ENCODE results near the gene ARF3.

DNA sequence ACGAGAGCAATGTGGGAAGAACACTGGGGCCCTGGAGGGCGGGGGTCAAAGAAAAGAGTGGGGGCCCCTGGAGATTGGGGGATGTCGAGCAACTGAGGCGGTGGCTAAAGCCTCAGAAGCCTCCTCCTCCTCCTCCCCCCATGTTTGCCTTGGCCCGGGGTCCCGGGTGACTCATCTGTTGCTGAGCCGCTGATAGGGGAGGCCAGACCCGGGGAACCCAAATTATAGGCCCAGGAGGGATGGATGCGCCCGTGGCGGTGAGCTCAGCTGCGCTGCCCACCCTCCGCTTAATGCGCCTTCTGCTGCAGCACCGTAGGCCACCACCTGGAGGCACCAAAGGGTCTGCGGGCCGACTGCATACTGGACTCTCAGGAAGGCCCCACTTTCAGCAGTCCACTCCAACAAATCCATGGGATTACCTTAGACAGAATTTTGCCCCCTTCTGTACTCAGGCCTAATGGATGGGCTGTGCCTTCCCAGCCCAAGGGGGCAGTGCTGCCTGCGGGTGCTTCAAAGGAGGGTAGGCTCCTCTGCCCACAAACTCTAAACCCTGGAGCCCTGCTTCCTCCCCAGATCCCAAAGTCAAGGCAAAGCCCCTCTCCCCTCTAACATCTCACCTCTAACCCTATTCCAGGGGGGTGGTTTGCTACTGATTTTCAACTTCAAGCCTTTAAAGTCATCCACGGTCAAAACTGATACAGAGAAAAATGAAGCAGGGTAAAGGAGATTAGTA lies 16.8 kb upstream of the ARF3 start:
- TF ChIP-seq, protein P1, sequence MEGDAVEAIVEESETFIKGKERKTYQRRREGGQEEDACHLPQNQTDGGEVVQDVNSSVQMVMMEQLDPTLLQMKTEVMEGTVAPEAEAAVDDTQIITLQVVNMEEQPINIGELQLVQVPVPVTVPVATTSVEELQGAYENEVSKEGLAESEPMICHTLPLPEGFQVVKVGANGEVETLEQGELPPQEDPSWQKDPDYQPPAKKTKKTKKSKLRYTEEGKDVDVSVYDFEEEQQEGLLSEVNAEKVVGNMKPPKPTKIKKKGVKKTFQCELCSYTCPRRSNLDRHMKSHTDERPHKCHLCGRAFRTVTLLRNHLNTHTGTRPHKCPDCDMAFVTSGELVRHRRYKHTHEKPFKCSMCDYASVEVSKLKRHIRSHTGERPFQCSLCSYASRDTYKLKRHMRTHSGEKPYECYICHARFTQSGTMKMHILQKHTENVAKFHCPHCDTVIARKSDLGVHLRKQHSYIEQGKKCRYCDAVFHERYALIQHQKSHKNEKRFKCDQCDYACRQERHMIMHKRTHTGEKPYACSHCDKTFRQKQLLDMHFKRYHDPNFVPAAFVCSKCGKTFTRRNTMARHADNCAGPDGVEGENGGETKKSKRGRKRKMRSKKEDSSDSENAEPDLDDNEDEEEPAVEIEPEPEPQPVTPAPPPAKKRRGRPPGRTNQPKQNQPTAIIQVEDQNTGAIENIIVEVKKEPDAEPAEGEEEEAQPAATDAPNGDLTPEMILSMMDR (conservative IDR thresholded peaks at IDR 0.05 in 1 of 2, IDR thresholded peaks at IDR 0.05 in 1 of 2; ENCODE audit: low read depth in 1 of 2, low read length in 2 of 2), result peak; percentile 29 to 81
- TF ChIP-seq EZH2 (IDR thresholded peaks at IDR 0.05; ENCODE audit: low read length, missing control alignments), result no peak
